Pulmonary artery endothelial cell (primary cell): ENCODE measurements around the gene GALNT15. TPM values are rescaled to one million over a fixed set of nuclear protein-coding genes. Genes with fewer than 3 reads are reported as not detected.

Source experiments
- DNase-seq: peaks from one replicate; pipeline ENCODE4 v3.0.0-alpha.2; 2011; ENCODE audit warnings: low read depth, low spot score
- total RNA-seq: library from RNA; depleted of rRNA; stranded (reverse); fragments of >200 nt; gene quantifications from 2 replicates; pipeline ENCODE4 v1.2.3, GENCODE V29; 2014

Gene GALNT15
- total RNA-seq, 1 donor from 2014 or later: 18.8 TPM

DNA sequence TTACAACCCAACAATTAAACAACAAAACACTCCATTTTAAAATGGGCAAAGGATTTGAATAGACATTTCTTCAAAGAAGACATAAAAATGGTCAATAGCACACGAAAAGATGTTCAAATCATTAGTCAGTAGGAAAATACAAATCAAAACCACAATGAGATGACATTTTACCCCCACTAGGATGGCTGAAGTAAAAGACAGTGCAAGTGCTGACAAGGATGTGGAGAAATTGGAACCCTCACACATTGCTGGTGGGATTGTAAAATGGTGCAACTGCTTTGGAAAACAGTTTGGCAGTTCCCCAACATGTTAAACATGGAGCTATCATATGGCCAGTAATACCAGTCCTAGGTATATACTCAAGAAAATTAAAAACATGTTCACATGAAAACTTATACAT is 11.6 kb downstream of the GALNT15 start:
- DNase-seq: no peak

GRCh38 chr3:16186565-16186964 is 12.1 kb downstream of the GALNT15 start:
- no peak for DNase-seq

- no peak for DNase-seq
Observed at GRCh38 chr3:16187213-16187790, 12.8 kb downstream of the GALNT15 start.

GRCh38 chr3:16188071-16188470 is 13.6 kb downstream of the GALNT15 start:
- DNase-seq: no peak

- DNase-seq: no peak
Observed at GRCh38 chr3:16189201-16189600, 14.7 kb downstream of the GALNT15 start.

GRCh38 chr3:16190704-16191103 is 16.2 kb downstream of the GALNT15 start:
- no peak for DNase-seq

DNA sequence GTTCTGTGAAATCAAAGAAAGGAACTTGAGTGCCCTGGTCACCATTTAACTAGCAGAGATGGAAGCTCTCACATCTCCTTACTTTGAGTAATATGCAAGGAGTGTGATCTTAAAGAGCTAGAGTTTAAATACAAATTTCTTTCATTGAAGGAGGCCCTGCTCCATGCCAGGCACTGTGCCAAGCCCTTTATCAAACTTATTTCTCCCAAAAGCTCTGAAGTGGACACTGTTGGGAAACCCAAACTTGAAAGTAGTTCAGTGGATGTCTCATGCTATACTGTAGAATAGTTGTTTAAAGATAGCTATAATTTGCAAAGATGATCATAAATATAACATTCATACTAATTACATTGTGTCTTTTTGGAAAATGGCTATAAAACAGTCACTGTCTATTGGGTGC is 17.1 kb downstream of the GALNT15 start:
- no peak for DNase-seq

- no peak for DNase-seq
Observed at GRCh38 chr3:16192176-16192811, 17.8 kb downstream of the GALNT15 start.

DNA sequence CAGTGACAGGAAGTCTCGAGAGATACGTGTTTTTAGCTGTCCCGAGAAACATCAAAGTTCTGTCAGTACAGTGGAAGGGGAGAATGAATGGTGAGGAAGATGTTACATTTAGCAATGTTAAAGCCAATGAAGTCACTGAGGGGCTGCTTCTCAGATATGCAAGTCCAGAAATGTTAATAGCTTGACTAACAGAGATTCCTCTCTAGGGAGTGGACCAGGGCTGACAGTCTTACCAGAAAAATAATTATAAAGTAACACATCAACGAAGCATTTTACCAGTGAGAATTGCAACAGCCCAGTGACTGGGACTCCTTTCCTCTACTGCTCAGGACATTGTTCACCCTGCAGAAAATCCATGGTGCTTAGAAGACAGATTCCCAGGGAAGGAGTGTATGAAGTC is 23.9 kb downstream of the GALNT15 start:
- DNase-seq: no peak

DNA sequence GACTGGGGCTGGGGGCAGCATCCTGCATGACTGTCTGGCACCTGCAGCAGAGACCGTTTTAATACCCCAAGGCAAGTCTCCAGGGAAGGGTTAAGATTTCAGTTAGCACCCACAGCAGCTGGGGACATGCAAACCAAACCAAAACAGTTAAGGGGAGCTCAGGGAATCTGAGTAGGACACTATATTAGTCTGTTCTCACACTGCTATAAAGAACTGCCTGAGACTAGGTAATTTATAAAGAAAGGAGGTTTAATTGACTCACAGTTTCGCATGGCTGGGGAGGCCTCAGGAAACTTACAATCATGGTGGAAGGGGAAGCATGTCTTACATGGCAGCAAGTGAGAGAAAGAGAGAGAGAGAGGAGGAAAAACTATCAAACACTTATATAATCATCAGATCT is 25.3 kb downstream of the GALNT15 start:
- DNase-seq: no peak

GRCh38 chr3:16200411-16200810 is 25.9 kb downstream of the GALNT15 start:
- DNase-seq: no peak

DNA sequence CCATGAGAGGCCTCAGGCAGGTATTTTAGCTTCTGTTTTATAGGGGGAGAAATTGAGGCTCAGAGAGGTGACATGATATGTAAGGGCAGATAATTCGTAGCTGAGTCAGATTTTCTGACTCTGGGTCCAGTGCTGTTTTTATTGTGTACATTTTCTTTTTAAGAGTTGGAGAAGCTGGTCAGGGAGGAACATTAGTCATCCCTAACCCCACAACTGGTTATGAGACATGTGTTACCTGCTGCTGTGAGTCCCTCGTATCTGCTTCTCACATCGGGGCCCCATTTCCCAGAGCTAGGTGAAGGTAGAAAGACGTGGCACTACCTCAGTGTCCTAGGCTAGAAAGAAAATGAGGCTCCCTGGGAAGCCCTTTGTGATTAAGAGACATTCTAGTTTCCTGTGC is 28.6 kb downstream of the GALNT15 start:
- DNase-seq: no peak

DNA sequence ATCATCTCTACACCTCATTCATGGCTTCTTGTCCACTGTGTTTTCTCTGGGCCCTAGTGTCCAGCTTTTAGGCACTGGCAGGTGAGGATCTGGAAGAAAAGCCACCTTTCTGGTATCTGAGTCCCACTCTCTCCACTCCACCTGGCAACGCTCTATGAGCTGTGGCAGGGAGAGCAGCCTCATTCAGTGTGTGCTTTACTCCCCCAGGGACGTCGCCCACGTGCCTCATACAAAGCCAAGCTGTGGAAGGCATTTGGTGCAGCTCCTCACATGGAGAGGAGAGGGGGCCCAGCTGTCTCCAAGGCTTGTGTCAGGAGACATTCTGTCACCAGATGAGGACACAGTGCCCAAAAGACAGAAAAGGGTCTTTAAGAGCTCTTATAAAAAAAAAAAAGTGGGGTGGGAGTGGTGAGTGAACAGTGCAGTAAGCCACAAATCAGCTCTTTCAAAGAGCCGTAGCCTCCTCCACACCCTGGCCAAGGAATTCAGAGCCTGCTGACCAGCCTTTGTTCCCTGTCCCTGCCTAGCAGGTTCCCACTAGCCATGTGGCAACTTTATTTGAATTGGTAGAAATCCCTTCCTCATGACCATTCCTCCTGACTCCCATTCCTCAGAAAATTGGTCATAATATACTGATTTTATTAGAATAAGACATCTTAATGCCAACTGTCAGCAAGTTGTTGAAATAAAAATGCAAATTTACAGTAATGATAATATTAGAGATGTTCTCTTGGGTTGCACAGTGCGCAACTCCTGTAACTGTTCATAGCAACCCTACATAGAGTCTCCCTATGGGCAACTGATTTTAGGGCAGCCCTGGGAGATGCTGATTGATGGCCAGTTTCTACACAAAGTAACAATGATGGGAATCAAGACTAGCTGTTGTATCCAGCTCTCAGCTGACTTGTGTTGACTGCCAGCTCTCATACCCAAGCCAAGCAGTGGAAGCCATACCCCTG is 29.5 kb downstream of the GALNT15 start:
- DNase-seq: no peak

DNA sequence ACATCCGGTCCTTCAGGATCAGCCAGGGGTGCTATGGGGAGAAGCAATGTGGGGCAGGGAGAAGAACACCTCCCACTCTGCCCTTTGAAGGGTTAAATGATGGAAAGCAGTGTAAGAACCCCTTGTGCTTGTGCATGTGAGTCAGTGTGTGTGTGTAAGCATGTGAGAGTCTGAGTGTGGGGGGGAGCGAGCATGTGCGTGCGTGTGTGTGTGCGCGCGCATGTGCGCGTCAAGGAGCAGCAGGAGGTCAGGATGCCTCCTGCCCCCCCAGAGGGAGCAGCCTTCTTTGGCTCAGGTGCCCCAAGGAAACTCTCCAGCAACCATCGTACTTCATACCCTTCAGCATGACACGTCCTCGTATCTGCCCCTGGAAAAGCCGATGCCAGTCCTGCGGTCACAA is 30.3 kb downstream of the GALNT15 start:
- no peak for DNase-seq

DNA sequence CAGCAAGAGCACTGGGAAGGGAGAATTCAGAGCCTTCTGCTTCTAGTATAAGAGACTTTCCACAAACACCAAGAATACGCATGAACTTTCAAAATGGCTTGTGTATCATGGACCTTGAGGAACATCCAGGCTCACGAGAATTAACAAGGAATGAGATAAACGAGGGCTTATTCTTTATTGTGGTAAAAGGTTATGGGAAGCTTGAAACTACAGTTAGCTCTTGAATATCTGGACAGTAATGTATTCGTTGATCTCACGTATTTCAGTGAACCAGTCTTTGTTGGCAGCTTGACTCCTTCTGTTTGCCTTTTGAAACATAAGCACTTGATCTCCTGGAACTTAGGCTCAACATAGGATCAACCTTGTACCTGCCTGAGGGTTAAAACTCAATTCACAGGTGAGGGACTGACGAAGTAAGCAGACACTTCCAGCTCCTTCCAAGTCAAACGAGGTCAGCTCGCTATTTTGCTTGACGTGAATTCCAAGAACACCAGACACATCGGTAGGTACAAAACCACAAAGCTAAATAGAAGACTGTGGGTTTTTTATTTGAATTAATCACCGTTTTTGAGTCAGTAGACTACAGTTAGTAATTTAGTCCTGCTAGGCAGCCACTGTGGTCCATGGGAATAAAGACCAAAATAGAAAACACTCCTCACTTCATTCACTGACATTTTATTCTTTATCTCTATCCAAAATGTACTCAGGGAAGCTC is 30.8 kb downstream of the GALNT15 start:
- no peak for DNase-seq

DNA sequence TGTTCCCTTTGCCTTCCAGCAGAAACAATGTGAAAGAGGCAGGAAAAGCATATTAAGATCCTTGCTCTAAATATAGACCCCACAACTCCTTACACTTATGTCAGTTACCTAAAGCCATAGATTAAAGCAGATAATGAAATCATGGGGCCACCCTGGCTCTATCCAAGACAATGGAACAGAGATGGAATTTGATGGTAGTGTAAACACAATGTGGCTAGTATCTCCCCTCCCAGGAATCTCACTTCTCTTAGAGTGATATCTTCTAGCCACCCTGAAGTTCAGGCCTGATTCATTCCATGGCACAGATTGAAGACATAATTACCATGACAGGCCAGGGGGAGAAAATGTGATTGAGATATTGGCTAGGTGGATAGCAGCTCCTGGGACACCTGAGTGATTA is 32.6 kb downstream of the GALNT15 start:
- DNase-seq: no peak

DNA sequence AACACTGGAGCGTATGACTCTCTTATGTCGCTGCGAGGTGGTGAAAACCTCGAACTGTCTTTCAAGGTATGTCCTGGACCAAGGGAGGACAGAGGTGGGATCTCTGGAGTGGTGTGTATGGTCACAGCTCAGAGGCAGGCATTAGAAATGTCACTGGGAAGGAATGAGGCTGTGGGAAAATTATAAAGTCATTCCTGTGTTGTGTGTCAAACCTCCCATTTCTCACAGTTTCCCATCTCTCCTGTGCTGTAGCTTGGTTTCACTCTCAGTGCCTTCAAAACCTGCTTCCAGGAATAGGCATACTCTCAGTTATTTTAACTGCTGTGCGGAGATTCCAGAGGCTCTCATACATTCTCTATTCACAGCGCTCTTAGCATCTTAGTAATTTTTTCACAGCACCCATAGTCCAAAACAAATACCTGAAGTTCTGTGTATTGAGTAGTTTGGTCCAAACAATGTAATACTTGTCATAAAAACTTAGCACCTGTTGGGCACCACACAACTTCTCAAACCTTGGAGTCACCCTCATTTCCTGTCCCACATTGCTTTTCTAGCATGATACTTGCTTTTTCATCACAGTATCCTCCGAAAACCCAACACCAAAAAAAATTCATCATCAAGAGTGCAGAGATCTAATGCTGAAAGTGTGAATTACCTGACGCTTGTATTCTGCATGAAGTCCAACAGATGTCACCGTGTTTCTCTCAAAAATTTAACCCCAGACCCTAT is 36.9 kb downstream of the GALNT15 start:
- no peak for DNase-seq

- DNase-seq: no peak
Observed at GRCh38 chr3:16214366-16214765, 39.9 kb downstream of the GALNT15 start.

GRCh38 chr3:16216373-16216935 is 42.0 kb downstream of the GALNT15 start:
- no peak for DNase-seq

DNA sequence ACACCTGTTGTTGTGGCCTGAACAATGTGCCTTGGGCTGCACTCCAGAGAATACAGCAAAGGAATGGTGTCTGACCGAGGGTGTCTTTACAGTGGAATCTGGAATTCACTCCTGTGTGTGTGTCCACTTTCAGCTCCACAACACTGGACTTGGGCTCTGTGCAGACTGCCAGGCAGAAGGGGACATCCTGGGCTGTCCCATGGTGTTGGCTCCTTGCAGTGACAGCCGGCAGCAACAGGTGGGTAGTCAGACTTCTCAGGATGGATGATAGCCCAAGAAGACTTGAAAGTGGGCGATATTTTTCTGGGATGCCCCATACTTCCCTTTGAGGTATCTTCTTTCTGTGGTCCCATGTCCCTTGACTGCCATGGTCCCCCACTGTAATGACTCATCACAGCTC is 45.3 kb downstream of the GALNT15 start:
- DNase-seq: no peak

GRCh38 chr3:16221990-16222389 is 47.5 kb downstream of the GALNT15 start:
- no peak for DNase-seq
